Keratinocyte (primary cell): Measurements from ENCODE around the gene CTNND2. TPM values are rescaled to one million over a fixed set of nuclear protein-coding genes. Genes with fewer than 3 reads are reported as not detected.

Experiments
- DNase-seq: peaks from one replicate; pipeline ENCODE4 v3.0.0-alpha.2; 2011; ENCODE audit warnings: low read depth, missing footprints, low spot score
- FAIRE-seq: peaks from 2 replicates; lab custom pipeline; 2011; peaks lifted over from hg19 to GRCh38; lab: Jason Lieb, UNC
- H2AFZ ChIP-seq: 2 replicates; pipeline ENCODE4 v1.6.0; 2012; ENCODE audit warnings: low read length, control low read depth, inconsistent platforms; ENCODE audit not compliant: control insufficient read depth
- H3K27ac ChIP-seq: 2 replicates; pipeline ENCODE4 v1.5.1; 2011; ENCODE audit warnings: low read length; ENCODE audit not compliant: control insufficient read depth, insufficient read depth
- H3K27me3 ChIP-seq: 3 replicates; pipeline ENCODE4 v1.6.0; 2011; ENCODE audit warnings: low read length; ENCODE audit not compliant: control insufficient read depth, insufficient read depth; ENCODE audit errors: extremely low read depth
- H3K36me3 ChIP-seq, 2 experiments: 2 replicates in 1 of 2; 3 replicates in 1 of 2; pipeline ENCODE4 v1.5.1; 2011; ENCODE audit warnings: low read length in 2 of 2, mild to moderate bottlenecking in 1 of 2; ENCODE audit not compliant: control insufficient read depth in 2 of 2, insufficient read depth in 2 of 2; ENCODE audit errors: extremely low read depth in 1 of 2
- H3K4me1 ChIP-seq: 3 replicates; pipeline ENCODE4 v1.5.1; 2011; ENCODE audit warnings: low read length; ENCODE audit not compliant: control insufficient read depth, insufficient read depth; ENCODE audit errors: extremely low read depth
- H3K4me2 ChIP-seq: 3 replicates; pipeline ENCODE4 v1.6.0; 2011; ENCODE audit warnings: low read depth, low read length; ENCODE audit not compliant: control insufficient read depth, insufficient read depth; ENCODE audit errors: extremely low read depth
- H3K4me3 ChIP-seq, 3 experiments: fragments of 200-600 bp in 1 of 3; sonication (generic) in 1 of 3; 2 replicates in 2 of 3; 3 replicates in 1 of 3; pipeline ENCODE4 v1.5.1; 2011 to 2016; ENCODE audit warnings: low read length in 3 of 3, mild to moderate bottlenecking in 3 of 3, control low read depth in 2 of 3, inconsistent platforms in 1 of 3, low read depth in 1 of 3, mixed read lengths in 1 of 3, mixed run types in 1 of 3, moderate library complexity in 1 of 3; ENCODE audit not compliant: control insufficient read depth in 2 of 3, insufficient read depth in 2 of 3; ENCODE audit errors: extremely low read depth in 1 of 3
- H3K79me2 ChIP-seq: 2 replicates; pipeline ENCODE4 v1.6.0; 2012; ENCODE audit warnings: low read length; ENCODE audit not compliant: control insufficient read depth, insufficient read depth
- H3K9ac ChIP-seq: 3 replicates; pipeline ENCODE4 v1.6.0; 2011; ENCODE audit warnings: low read length; ENCODE audit not compliant: control insufficient read depth, insufficient read depth; ENCODE audit errors: extremely low read depth
- H3K9me1 ChIP-seq: 3 replicates; pipeline ENCODE4 v1.6.0; 2011; ENCODE audit warnings: low read length; ENCODE audit not compliant: control insufficient read depth, insufficient read depth; ENCODE audit errors: extremely low read depth
- H3K9me3 ChIP-seq: 2 replicates; pipeline ENCODE4 v1.5.1; 2012; ENCODE audit warnings: low read depth, low read length; ENCODE audit not compliant: control insufficient read depth
- H4K20me1 ChIP-seq: 3 replicates; pipeline ENCODE4 v1.6.0; 2011; ENCODE audit warnings: low read length; ENCODE audit not compliant: control insufficient read depth, insufficient read depth; ENCODE audit errors: extremely low read depth
- EZH2 ChIP-seq: IDR thresholded peaks from one replicate; pipeline ENCODE4 v1.6.1; 2012; ENCODE audit warnings: inconsistent platforms, mild to moderate bottlenecking, low read length, moderate library complexity
- dilution Hi-C: fragments of 300-500 bp; cut with MboI; formaldehyde crosslinking; loops from one replicate; pipeline ENCODE4 v1.7.0; 2020; ENCODE audit warnings: low sequenced_read_pairs; ENCODE audit not compliant: extremely low pct_ligation_motif_present
- polyA plus RNA-seq, 5 experiments: library from polyadenylated mRNA; depleted of rRNA in 3 of 5; stranded (reverse) in 3 of 5; stranded (forward) in 1 of 5; unstranded in 1 of 5; fragments of >200 nt; gene quantifications; 1 replicate in 1 of 5; 2 replicates in 3 of 5; 3 replicates in 1 of 5; pipeline versions ENCODE4 v1.2.1 to v1.2.3, GENCODE V29; 2011 to 2012; ENCODE audit warnings: missing spikeins in 2 of 5, low read depth in 1 of 5, low replicate concordance in 1 of 5
- TF ChIP-seq, protein P1 (sequence below), 3 experiments: IDR thresholded peaks in 1 of 3; conservative IDR thresholded peaks in 1 of 3; optimal IDR thresholded peaks in 1 of 3; 2 replicates in 2 of 3; 3 replicates in 1 of 3; pipeline versions ENCODE3 to v1.5.1; 2011; ENCODE audit warnings: low read length in 3 of 3, mild to moderate bottlenecking in 3 of 3, moderate library complexity in 2 of 3, control low read depth in 1 of 3, inconsistent platforms in 1 of 3; ENCODE audit not compliant: insufficient read depth in 2 of 3; ENCODE audit errors: extremely low read depth in 1 of 3

The CTNND2 gene
- polyA plus RNA-seq, 1 donor (not counting 4 experiments of a cell fraction or from before 2014, with no cell fraction given): not detected

DNA sequence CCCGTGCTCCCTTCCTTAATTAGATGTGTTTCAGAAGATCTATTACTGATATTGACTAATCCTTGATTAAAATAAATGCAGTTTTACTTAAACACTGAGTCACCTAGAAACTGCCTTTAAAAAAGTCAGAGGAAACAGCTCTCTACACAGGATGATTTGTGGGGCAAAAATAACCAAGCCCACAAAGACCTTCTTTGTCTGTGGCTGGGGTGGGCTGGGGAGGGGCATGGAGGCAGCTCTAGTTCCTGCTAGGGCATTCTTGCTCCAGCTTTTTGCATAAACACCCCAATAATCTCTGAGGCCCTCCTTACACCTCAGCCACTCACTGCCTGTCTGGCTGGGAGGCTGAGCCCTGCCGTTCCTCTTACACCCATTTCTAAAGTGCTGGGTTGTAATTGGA, 915.6 kb downstream of the CTNND2 start:
- dilution Hi-C loops: no loop called here
- Histone ChIP-seq H3K79me2 (no peaks in the 10 kb centered on the region), H2AFZ (no peak overlapping the region), H4K20me1 (no peaks in the 10 kb centered on the region), H3K4me1 (no peaks in the 10 kb centered on the region), H3K9me1 (no peaks in the 10 kb centered on the region), H3K9ac (no peak overlapping the region), H3K27ac (no peak overlapping the region), H3K9me3 (no peaks in the 10 kb centered on the region), H3K4me3 (no peak overlapping the region), H3K36me3 (no peaks in the 10 kb centered on the region), H3K4me2 (no peak overlapping the region), H3K27me3 (no peaks in the 10 kb centered on the region)
- FAIRE-seq (no peak), DNase-seq (no peak)
- TF ChIP-seq, protein P1, sequence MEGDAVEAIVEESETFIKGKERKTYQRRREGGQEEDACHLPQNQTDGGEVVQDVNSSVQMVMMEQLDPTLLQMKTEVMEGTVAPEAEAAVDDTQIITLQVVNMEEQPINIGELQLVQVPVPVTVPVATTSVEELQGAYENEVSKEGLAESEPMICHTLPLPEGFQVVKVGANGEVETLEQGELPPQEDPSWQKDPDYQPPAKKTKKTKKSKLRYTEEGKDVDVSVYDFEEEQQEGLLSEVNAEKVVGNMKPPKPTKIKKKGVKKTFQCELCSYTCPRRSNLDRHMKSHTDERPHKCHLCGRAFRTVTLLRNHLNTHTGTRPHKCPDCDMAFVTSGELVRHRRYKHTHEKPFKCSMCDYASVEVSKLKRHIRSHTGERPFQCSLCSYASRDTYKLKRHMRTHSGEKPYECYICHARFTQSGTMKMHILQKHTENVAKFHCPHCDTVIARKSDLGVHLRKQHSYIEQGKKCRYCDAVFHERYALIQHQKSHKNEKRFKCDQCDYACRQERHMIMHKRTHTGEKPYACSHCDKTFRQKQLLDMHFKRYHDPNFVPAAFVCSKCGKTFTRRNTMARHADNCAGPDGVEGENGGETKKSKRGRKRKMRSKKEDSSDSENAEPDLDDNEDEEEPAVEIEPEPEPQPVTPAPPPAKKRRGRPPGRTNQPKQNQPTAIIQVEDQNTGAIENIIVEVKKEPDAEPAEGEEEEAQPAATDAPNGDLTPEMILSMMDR (optimal IDR thresholded peaks at IDR 0.05 in 1 of 3, IDR thresholded peaks at IDR 0.05 in 1 of 3, conservative IDR thresholded peaks at IDR 0.05 in 1 of 3; ENCODE audit: extremely low read depth in 1 of 3, insufficient read depth in 2 of 3, low read length in 3 of 3): no peak
- no peak for TF ChIP-seq EZH2

DNA sequence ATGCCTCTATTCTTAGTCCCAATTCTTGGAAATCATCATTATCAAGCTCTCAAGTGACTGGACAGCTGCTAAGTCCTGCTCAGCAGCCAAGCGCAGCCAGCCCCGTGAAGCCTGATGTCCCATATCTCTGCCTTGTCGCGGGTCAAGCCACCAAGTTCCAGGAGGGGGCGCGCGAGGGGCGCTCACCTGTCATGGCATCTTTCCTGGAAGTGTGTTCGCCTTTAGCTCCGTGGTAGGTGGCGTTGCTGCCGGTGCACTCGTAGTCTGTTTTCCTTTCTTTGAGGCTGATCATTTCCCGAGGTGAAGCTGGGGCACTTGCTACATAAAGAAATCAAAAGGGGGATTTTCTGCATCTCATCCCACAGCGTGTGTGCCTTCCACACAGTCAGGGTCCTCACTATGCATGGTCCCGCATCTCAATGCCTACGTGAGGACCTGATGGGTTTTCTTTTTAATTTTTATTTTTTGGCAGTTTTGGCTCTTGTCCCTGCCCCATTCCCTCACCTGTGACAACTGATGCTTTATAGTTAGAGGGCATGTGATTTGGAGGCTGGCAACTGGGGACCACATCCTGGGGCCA, 916.2 kb downstream of the CTNND2 start:
- no peak overlapping the region for H3K4me2 ChIP-seq
- DNase-seq: no peak
- no peaks in the 10 kb centered on the region for H3K9me1 ChIP-seq
- no peak overlapping the region for H2AFZ ChIP-seq
- no peak overlapping the region for H3K4me3 ChIP-seq
- H3K36me3 ChIP-seq: no peaks in the 10 kb centered on the region
- H3K79me2 ChIP-seq: no peaks in the 10 kb centered on the region
- FAIRE-seq: no peak
- H3K27ac ChIP-seq: no peak overlapping the region
- no peaks in the 10 kb centered on the region for H4K20me1 ChIP-seq
- H3K27me3 ChIP-seq: no peaks in the 10 kb centered on the region
- no peak overlapping the region for H3K9ac ChIP-seq
- dilution Hi-C loops: no loop called here
- no peak for TF ChIP-seq EZH2
- TF ChIP-seq, protein P1 (optimal IDR thresholded peaks at IDR 0.05 in 1 of 3, IDR thresholded peaks at IDR 0.05 in 1 of 3, conservative IDR thresholded peaks at IDR 0.05 in 1 of 3; ENCODE audit: extremely low read depth in 1 of 3, insufficient read depth in 2 of 3, low read length in 3 of 3): peak; percentile 64 to 82 (median 79)
- H3K9me3 ChIP-seq: no peaks in the 10 kb centered on the region
- no peaks in the 10 kb centered on the region for H3K4me1 ChIP-seq
